ENCODE results near the gene PCDH15.

GRCh38 chr10:54702583-54703485 is 98.2 kb downstream of the PCDH15 start:
- TF ChIP-seq SIN3A (IDR thresholded peaks at IDR 0.05; ENCODE audit: borderline replicate concordance, low read depth, low read length) (no peak), CTCF (IDR thresholded peaks at IDR 0.05) (no peak), RCOR1 (IDR thresholded peaks at IDR 0.05; ENCODE audit: low read length) (no peak), EZH2phosphoT487 (IDR thresholded peaks at IDR 0.05; ENCODE audit: borderline replicate concordance, low read depth) (no peak), POLR2AphosphoS5 (IDR thresholded peaks at IDR 0.05; ENCODE audit: low read depth, low read length) (no peak), EP300 (IDR thresholded peaks at IDR 0.05; ENCODE audit: borderline replicate concordance in 1 of 2, low read depth in 1 of 2, low read length in 1 of 2) (no peak), CHD2 (IDR thresholded peaks at IDR 0.05; ENCODE audit: low read length, partially characterized antibody) (no peak), TAF1 (IDR thresholded peaks at IDR 0.05; ENCODE audit: borderline replicate concordance, low read depth, low read length) (no peak), GABPA (IDR thresholded peaks at IDR 0.05; ENCODE audit: low read depth) (no peak), RFX5 (IDR thresholded peaks at IDR 0.05; ENCODE audit: low read length) (no peak), MXI1 (IDR thresholded peaks at IDR 0.05; ENCODE audit: low read depth, low read length) (no peak), YY1 (IDR thresholded peaks at IDR 0.05; ENCODE audit: low read depth) (no peak)
